Activated naive CD4-positive, alpha-beta T cell treated with Interleukin-2 at 50 U/mL for 16 hours (primary cell): ENCODE measurements around the gene GGA1.
"Not testable (repeated sequence)": the region's sequence is repeated elsewhere in the genome, so short reads cannot be mapped to it uniquely, and the experiment has no call there.

ENCODE experiments used
- DNase-seq: peaks from one replicate; pipeline ENCODE4 v3.0.0-alpha.2; 2020

The GGA1 gene

DNA sequence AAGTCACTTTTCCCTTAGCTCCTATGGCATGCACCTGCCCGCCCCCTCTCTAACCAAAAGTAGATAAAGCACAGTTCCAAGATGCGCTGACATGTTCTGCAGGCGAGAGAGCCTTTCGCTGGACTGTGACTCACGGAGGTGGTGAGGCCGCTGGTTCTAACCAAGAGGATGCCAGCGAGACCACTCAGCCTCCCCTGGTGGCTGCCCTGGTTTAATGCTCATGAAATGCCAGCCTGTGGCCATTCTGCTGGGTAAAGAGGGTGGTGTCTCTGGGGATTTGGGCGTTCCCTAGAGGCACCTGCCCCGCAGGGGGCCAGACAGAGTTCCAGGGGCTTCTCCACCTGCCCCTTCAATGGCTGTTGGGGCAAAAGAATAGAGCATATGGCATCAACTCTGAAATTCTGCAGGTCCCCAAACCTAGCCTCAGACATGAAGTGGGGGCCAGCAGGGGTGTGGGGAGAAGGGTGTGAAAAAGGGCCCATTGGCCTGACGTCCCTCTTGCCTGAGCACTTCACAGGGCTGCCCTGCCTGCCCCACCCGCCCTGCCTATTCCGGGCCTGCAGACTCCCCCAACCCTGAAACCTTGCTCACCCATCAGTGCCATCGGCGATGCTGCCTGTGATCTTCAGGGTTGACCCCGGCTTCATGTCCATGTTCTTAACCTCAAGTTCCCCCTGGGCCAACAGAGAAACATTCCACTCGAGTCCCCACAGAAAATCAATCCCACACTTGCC is 37.2 kb upstream of the GGA1 start:
- no peak for DNase-seq

DNA sequence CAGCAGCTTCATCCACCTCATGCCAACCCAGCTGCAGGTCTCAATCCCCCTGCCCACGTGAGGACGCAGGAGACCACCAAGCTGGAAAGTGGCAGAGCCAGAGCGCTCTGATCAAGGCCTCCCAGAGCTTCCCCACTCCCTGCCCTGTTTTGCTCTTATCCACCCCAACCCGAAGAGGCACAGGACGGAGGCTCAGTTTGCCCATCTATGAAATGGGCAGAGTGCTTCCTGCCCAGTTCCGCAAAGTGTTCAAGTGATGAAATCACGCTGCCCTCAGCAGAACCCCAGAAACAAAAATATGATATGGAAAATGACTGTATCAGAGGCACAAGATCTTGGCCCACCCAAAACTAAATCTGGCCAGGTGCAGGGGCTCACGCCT is 36.7 kb upstream of the GGA1 start:
- DNase-seq = no peak

- no peak for DNase-seq
Observed at GRCh38 chr22:37575490-37576003, 33.1 kb upstream of the GGA1 start.

DNA sequence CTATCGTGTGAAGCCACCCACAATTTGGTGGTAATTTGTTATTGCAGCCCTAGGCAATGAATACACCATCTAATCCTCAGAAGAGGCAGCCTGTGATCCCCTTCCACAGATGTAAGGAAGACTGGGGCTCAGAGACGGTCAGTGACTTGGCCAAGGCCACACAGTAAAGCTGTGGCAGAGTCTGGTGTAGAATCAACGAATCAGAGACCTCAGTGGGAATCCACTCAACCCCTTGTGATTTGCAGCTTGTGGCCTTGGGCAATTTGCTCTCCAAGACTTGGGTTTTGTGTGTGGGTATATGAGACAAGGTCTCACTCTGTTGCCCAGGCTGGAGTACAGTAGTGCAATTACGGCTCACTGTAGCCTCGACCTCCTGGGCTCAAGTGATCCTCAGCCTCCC is 30.6 kb upstream of the GGA1 start:
- DNase-seq = no peak

- DNase-seq = no peak
Observed at GRCh38 chr22:37581504-37581903, 27.1 kb upstream of the GGA1 start.

- DNase-seq = no peak
Observed at GRCh38 chr22:37582526-37582925, 26.1 kb upstream of the GGA1 start.

GRCh38 chr22:37588546-37589215 is 20.0 kb upstream of the GGA1 start:
- no peak for DNase-seq

DNA sequence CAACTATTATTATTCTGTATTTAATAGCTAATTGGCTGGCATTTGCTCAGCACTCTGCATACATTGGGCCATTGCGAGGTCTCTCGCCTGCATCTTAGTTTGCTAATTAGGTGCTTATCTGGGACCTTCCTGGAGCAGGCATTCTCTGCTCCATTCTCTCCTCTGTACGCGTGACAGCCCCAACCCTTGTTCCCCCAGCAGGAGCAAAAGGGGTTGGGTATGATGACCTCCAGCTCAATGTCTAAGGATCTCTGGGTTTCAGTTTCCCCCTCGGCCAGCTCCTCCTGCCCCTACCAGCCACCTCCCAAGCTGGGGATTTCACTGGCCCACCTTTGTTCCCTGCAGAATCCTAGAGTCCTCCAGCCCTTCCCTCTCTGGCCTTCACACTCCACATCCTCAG is 19.0 kb upstream of the GGA1 start:
- no peak for DNase-seq

DNA sequence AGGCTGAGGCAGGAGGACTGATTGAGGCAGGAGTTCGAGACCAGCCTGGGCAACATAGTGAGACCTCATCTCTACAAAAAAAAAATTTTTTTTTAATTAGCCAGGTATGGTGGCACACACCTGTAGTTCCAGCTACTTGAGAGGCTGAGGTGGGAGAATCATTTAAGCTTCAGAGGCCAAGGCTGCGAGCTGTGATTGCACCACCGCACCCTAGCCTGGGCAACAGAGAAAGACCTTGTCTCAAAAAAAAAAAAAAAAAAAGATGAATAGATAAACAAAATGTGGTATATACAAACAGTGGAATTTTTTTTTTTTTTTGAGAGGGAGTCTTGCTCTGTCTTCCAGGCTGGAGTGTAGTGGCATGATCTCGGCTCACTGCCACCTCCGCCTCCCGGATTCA is 17.6 kb upstream of the GGA1 start:
- not testable (repeated sequence) for DNase-seq

DNA sequence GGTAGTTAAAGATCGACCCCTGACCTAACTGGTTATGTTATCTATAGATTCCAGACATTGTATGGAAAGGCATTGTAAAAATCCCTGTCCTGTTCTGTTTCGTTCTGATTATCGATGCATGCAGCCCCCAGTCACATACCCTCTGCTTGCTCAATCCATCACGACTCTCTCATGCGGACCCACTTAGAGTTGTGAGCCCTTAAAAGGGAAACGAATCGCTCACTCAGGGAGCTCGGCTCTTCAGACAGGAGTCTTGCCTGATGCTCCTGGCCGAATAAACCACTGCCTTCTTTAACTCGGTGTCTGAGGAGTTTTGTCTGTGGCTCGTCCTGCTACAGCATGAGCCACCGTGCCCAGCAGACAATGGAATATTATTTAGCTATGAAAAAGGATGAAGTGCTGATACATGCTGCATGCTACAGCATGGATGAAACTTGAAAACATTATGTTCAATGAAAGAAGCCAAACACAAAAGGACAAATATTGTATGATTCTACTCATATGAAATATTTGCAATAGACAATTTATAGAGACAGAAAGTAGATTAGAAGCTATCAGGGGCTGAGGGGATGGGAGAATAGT is 16.7 kb upstream of the GGA1 start:
- no peak for DNase-seq

DNA sequence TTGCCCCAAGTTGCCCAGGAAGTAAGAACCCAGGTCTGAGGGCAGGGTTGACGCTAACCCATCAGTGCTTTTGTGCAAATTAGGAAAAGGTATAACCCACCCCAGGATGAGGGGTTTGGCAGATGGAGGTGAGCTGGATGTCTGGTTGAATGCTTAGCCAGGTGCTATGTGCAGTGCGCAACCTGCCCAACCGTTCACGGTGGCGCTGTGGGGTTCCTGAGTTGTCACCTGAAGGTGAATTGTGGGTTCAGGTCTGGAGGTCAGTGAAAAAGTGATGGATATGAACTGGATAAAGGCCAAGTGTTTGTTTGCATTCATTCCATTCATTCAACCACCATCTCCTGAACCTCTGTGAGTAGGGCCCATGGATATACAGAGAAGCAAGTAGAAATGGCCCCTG is 14.4 kb upstream of the GGA1 start:
- no peak for DNase-seq

GRCh38 chr22:37599153-37599552 is 9.5 kb upstream of the GGA1 start:
- DNase-seq = no peak

GRCh38 chr22:37601203-37601539 is 7.5 kb upstream of the GGA1 start:
- DNase-seq = no peak

- no peak for DNase-seq
Observed at GRCh38 chr22:37601540-37602442, 6.8 kb upstream of the GGA1 start.

DNA sequence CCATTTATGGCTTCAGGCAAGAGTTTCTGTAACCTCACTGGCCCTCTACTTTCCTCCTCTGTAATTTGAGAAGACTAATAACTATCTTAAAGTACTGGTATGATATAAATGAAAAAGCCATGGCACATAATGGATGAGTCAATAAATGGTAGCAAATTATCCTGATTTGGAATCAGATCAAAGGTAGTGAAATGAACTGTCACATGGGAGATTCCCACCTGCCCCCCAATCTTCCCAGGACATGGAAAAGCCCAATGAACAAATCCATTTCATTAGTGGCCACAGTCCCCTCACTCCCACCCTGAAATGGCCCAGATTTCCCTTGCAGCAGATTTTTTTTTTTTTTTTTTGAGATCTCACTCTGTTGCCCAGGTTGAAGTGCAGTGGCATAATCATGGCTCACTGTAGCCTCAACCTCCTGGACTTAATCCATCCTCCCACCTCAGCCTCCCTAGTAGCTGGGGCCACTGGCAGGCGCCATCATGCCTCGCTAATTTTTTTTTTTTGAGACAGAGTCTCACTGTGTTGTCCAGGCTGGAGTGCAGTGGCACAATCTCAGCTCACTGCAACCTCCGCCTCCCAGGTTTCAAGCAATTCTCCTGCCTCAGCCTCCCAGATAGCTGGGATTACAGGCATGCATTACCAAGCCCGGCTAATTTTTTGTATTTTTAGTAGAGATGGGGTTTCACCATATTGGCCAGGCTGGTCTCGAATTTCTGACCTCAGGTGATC is 5.9 kb upstream of the GGA1 start:
- not testable (repeated sequence) for DNase-seq

GRCh38 chr22:37604074-37604473 is 4.6 kb upstream of the GGA1 start:
- DNase-seq = no peak

- DNase-seq = peak; percentile 51
Observed at GRCh38 chr22:37604875-37605274, 3.8 kb upstream of the GGA1 start.

DNA sequence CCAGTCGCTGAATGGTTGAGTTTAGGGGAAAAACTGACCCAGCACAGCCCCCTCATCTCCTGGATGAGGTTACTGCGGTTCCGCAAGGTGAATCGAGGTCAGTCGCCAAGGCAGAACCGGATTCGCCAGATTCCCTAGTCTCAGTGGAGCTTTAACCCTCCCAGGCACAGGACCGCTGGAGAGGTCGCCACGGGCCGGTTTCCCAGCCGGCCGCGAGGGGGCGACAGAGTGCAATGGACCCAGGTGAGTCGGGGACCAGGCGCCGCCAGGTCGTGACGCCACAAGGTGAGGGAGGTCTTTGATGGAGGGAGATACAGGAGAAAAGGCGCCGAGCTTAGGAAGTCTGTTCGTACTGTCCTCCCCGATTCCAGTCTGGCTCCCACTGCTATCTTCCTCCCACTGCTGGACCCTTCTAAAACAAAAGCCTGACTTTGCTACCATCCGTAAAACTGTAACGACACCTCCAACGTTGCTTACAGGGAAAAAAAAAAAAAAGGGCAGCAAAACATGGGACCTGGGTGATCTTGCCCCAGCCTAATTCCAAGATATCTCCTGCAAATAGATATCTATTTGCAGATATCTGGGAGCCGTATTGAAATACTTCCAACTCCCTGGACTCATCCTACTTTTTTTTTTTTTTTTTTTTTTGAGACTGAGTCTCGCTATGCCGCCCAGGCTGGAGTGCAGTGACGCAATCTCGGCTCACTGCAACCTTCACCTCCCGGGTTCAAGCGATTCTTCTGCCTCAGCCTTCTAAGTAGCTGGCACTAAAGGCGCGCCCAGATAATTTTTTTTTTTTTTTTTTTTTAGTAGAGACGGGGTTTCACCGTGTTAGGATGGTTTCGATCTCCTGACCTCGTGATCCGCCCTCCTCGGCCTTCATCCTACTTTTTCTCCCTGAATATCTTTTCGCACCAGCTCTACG is 1.4 kb upstream of the GGA1 start:
- peak; percentile 91 for DNase-seq

- no peak for DNase-seq
Observed at GRCh38 chr22:37607935-37608476, 628 bp upstream of the GGA1 start.

GRCh38 chr22:37609240-37610152 is 862 bp downstream of the GGA1 start:
- no peak for DNase-seq
